GM18951 (cell line): ENCODE data around the gene STAB1.

Experiments
- POLR2A ChIP-seq: IDR thresholded peaks from 4 replicates; pipeline ENCODE4 v1.6.1; 2011; ENCODE audit warnings: mild to moderate bottlenecking; ENCODE audit not compliant: insufficient read length, insufficient read depth; ENCODE audit errors: extremely low read depth
- in situ Hi-C: fragments of 300-500 bp; cut with MboI; formaldehyde crosslinking; loops from one replicate; pipeline ENCODE4 v1.12.0; 2022; ENCODE audit warnings: low sequenced_read_pairs, mixed read lengths, inconsistent platforms; ENCODE audit not compliant: unreplicated experiment

STAB1 gene

DNA sequence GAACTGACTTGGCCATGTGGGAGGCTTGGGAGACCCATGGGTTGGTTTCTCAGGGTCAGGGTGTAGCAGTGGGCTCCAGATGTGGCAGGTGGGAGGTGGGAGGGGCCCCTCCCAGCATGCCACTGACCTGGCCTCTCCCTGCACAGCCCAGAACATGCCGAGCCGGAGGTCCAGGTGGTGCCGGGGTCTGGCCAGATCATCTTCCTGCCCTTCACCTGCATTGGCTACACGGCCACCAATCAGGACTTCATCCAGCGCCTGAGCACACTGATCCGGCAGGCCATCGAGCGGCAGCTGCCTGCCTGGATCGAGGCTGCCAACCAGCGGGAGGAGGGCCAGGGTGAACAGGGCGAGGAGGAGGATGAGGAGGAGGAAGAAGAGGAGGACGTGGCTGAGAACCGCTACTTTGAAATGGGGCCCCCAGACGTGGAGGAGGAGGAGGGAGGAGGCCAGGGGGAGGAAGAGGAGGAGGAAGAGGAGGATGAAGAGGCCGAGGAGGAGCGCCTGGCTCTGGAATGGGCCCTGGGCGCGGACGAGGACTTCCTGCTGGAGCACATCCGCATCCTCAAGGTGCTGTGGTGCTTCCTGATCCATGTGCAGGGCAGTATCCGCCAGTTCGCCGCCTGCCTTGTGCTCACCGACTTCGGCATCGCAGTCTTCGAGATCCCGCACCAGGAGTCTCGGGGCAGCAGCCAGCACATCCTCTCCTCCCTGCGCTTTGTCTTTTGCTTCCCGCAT lies 7.9 kb upstream of the STAB1 start:
- in situ Hi-C loops, result no loop called here
- TF ChIP-seq POLR2A, result no peak

DNA sequence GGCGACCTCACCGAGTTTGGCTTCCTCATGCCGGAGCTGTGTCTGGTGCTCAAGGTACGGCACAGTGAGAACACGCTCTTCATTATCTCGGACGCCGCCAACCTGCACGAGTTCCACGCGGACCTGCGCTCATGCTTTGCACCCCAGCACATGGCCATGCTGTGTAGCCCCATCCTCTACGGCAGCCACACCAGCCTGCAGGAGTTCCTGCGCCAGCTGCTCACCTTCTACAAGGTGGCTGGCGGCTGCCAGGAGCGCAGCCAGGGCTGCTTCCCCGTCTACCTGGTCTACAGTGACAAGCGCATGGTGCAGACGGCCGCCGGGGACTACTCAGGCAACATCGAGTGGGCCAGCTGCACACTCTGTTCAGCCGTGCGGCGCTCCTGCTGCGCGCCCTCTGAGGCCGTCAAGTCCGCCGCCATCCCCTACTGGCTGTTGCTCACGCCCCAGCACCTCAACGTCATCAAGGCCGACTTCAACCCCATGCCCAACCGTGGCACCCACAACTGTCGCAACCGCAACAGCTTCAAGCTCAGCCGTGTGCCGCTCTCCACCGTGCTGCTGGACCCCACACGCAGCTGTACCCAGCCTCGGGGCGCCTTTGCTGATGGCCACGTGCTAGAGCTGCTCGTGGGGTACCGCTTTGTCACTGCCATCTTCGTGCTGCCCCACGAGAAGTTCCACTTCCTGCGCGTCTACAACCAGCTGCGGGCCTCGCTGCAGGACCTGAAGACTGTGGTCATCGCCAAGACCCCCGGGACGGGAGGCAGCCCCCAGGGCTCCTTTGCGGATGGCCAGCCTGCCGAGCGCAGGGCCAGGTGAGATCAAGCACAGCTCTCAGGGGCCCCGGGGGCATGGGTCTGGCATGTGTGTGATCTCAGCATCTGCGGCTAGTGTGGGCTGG lies 7.1 kb upstream of the STAB1 start:
- in situ Hi-C loops, result no loop called here
- TF ChIP-seq POLR2A, result no peak

- in situ Hi-C loops, result no loop called here
- no peak for TF ChIP-seq POLR2A
Observed at GRCh38 chr3:52488746-52489145, 6.4 kb upstream of the STAB1 start.

- in situ Hi-C loops, result no loop called here
- TF ChIP-seq POLR2A, result no peak
Observed at GRCh38 chr3:52489453-52489852, 5.7 kb upstream of the STAB1 start.

GRCh38 chr3:52490035-52490938 lies 4.9 kb upstream of the STAB1 start:
- in situ Hi-C loops, result no loop called here
- TF ChIP-seq POLR2A, result no peak

DNA sequence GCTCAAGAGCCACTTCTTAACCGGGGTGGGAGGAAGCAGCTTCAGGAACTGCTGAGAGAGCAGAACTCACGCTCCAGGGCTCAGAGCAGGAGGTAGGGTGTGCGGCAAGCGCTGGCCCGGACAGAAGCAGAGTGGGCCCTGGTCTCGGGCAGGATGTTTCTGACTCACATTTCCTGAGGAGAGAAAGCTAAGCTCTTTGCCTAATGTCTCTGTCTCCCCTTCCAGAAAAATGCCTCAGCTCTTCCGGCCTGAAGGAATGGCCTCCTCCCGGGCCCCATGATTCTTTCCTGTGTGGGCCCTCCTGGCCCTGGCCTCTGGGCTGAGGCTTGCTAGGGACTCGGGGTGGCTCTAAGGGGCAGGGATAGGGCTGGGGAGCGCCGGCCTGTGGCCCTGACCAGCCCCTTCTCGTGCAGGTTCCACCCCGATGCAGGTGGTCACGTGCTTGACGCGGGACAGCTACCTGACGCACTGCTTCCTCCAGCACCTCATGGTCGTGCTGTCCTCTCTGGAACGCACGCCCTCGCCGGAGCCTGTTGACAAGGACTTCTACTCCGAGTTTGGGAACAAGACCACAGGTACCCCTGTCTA lies 4.1 kb upstream of the STAB1 start:
- in situ Hi-C loops, result no loop called here

DNA sequence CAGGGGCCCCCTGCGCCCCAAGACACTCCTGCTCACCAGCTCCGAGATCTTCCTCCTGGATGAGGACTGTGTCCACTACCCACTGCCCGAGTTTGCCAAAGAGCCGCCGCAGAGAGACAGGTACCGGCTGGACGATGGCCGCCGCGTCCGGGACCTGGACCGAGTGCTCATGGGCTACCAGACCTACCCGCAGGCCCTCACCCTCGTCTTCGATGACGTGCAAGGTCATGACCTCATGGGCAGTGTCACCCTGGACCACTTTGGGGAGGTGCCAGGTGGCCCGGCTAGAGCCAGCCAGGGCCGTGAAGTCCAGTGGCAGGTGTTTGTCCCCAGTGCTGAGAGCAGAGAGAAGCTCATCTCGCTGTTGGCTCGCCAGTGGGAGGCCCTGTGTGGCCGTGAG lies 3.1 kb upstream of the STAB1 start:
- TF ChIP-seq POLR2A, result no peak
- in situ Hi-C loops, result no loop called here

More for the DNA sequence above, 4.1 kb upstream of the STAB1 start:
- no peak for TF ChIP-seq POLR2A

- in situ Hi-C loops, result no loop called here
- no peak for TF ChIP-seq POLR2A
Observed at GRCh38 chr3:52493232-52494017, 1.7 kb upstream of the STAB1 start.

- TF ChIP-seq POLR2A, result no peak
- in situ Hi-C loops, result no loop called here
Observed at GRCh38 chr3:52494445-52494844, 693 bp upstream of the STAB1 start.

- in situ Hi-C loops, result no loop called here
- TF ChIP-seq POLR2A, result no peak
Observed at GRCh38 chr3:52495777-52496602, 852 bp downstream of the STAB1 start.
